GM18868 (cell line): Measurements from ENCODE around the gene SP2.

ENCODE experiments used
- ATAC-seq: cut with Tn5 transposase; IDR thresholded peaks from one replicate; pipeline ENCODE4 v1.9.1; 2021; ENCODE audit warnings: mild to moderate bottlenecking, moderate library complexity; ENCODE audit not compliant: unreplicated experiment

The SP2 gene

DNA sequence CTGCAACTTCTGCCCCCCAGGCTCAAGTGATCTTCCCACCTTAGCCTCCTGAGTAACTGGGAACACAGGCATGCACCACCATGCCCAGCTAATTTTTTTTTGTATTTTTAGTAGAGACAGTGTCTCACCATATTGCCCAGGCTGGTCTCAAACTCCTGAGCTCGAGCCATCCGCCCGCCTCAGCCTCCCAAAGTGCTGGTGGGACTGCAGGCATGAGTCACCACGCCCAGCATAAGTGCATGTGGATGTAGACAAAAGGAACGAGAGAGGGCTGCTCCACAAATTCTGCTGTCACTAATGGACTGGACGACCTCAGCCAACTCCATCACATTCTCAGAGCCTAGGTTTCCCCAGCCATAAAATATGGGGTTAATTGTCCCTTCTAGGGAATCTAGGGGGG is 7.7 kb upstream of the SP2 start:
- ATAC-seq: no peak

DNA sequence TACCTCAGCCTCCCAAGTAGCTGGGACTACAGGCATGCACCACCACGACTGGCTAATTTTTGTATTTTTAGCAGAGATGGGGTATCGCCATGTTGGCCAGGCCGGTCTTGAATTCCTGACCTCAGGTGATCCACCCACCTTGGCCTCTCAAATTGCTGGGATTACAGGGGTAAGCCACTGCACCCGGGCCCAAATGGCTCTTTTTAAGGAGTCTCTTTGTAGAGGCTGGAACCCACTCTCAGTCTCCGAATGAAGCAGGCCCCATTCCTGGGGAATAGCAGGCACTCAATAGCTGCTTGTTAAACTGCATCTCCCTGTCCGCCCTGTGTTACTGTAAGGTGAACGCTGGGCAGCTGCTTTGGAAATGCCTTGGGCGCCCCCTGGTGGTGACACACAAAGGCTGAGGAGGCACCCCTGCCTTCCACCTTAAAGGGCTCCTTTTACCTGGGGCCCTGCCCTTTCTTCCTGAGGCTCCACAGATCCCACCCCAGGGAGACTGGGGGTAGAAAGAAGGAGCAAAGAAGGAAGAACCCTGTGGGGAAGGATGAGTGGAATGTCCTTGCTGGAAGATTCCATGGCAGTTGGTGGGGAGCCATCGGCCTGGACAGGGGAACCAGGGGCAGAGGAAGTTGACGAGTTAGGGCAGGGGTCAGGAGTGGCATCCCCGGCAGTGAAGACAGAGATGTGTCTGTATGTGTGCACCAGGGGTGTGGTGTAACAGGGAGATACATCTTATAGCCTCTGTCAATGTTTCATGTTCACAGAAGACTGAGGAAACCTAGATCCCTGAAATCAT is 6.1 kb upstream of the SP2 start:
- ATAC-seq: no peak

GRCh38 chr17:47891545-47892088 is 4.4 kb upstream of the SP2 start:
- ATAC-seq: no peak

GRCh38 chr17:47894498-47895346 is 1.3 kb upstream of the SP2 start:
- no peak for ATAC-seq

- no peak for ATAC-seq
These were observed 635 bp upstream of the SP2 start for GRCh38 chr17:47895347-47895855.

- ATAC-seq: no peak
These were observed 845 bp downstream of the SP2 start for GRCh38 chr17:47896672-47897490.

- ATAC-seq: no peak
These were observed 1.5 kb downstream of the SP2 start for GRCh38 chr17:47897561-47897960.

- no peak for ATAC-seq
These were observed 2.2 kb downstream of the SP2 start for GRCh38 chr17:47898241-47898640.

- ATAC-seq: no peak
These were observed 3.6 kb downstream of the SP2 start for GRCh38 chr17:47899643-47900042.

GRCh38 chr17:47901423-47901822 is 5.4 kb downstream of the SP2 start:
- no peak for ATAC-seq

- ATAC-seq: no peak
These were observed 6.2 kb downstream of the SP2 start for GRCh38 chr17:47902039-47902744.

GRCh38 chr17:47905221-47905733 is 9.2 kb downstream of the SP2 start:
- ATAC-seq: no peak

DNA sequence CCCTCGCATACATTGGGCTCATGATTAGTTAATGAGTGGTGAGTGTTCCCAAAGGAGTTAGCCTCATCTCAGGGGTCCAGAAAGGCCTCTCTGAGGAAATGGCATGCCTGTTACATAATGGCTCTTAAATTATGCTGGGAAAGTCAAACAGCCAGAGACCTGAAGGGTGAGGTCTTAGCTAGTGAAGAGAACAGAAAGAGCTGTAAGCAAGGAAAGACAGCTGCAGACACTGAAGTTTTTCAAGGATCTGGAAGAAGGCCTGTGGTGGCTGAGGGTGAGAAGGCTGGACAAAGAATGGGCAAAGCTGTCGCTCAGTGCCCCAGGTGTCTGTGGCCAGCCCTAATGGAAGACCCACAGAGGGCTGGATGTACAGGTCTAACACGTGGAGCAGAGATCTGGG is 10.4 kb downstream of the SP2 start:
- ATAC-seq: no peak

DNA sequence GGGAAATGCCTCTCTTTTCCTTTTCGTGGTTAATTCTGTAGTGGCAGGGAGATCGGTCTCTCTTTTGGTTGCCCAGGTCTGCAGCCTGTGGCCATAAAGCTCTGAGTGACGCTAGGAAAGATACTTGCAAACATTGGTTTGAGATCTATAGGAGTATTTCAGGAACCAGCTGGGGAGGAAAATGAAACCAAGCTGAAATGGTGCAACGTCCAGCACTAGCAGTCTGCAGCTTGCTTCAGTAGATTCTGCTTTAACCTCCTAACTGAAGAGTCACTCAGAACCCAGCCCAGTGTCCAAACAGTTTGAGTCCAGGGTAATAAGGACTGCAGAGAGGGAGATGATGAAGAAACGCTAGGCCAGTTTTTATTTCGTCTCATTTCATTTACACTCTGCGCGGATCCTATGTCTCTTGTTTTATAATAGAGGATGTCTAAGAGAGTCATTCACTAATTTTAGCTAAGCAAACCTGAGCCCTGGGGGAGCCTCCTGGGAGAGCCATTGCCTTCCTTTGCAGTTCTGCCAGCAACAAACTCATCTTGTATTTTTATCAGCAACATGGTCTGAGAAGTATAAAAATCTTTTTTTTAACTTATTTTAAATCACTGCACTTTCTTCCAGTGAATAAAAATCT is 12.0 kb downstream of the SP2 start:
- ATAC-seq: no peak

- ATAC-seq: no peak
These were observed 17.0 kb downstream of the SP2 start for GRCh38 chr17:47913050-47913449.

DNA sequence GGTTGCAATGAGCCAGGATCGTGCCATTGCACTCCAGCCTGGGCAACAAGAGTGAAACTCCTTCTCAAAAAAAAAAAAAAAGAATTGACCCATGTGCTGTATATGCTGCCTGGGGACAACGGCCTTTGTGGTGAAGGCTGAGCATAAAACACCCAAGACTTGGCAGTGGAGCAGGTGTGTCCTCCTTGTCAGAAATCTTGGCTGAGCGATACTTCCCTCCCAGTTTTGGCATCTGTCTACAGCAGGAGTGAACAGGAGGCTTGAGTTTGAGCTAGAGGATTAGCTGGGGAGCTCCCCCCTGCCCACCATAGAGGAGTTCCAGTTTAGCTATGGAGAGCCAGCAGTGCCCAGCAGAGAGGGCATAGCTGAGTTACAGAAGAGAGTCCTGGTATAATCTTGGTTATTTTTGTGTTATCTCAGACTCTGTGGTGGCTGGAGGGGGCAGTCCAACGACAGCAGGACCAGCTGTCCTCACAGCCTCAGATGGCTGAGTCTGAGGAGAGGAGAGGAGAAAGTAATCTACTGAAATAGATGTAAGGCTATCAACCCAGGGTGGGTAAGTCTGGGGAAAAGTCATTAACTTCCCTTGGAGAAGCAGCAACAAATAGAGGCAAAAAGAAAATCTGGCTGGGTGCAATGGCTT is 18.4 kb downstream of the SP2 start:
- no peak for ATAC-seq

DNA sequence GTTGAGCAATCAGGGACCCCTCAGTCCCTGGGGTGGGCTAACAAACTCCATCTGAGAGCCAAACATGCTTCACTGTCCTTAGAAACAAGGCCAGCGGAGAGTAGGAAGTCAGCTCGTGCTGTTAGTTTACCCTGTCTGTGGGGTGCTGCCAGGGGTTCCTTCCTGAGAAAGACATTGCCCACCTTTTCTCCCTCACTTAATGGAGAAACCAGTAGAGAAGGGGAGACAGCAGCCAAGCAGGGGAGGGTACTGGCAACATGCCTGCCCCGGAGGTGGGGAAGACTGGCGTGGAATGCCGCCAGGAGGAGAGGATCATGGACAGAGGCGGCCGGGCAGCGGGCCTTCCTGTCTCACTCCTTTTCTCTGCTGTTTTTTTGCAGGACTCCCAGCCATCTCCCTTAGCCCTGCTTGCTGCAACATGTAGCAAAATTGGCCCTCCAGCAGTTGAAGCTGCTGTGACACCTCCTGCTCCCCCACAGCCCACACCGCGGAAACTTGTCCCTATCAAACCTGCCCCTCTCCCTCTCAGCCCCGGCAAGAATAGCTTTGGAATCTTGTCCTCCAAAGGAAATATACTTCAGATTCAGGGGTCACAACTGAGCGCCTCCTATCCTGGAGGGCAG is 19.9 kb downstream of the SP2 start:
- ATAC-seq: no peak

DNA sequence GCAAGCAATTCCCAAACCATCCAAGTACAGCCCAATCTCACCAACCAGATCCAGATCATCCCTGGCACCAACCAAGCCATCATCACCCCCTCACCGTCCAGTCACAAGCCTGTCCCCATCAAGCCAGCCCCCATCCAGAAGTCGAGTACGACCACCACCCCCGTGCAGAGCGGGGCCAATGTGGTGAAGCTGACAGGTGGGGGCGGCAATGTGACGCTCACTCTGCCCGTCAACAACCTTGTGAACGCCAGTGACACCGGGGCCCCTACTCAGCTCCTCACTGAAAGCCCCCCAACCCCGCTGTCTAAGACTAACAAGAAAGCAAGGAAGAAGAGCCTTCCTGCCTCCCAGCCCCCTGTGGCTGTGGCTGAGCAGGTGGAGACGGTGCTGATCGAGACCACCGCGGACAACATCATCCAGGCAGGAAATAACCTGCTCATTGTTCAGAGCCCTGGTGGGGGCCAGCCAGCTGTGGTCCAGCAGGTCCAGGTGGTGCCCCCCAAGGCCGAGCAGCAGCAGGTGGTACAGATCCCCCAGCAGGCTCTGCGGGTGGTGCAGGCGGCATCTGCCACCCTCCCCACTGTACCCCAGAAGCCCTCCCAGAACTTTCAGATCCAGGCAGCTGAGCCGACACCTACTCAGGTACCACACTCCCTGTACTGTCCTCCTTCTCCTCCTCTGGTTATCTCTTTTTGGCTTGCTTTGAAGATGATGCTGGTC is 20.6 kb downstream of the SP2 start:
- ATAC-seq: no peak
